HG03097 (cell line): ENCODE measurements around the gene SLC2A1.

Experiments used
- ATAC-seq: cut with Tn5 transposase; IDR thresholded peaks from one replicate; pipeline ENCODE4 v1.9.1; 2021; ENCODE audit not compliant: unreplicated experiment, low FRiP score

SLC2A1 gene

DNA sequence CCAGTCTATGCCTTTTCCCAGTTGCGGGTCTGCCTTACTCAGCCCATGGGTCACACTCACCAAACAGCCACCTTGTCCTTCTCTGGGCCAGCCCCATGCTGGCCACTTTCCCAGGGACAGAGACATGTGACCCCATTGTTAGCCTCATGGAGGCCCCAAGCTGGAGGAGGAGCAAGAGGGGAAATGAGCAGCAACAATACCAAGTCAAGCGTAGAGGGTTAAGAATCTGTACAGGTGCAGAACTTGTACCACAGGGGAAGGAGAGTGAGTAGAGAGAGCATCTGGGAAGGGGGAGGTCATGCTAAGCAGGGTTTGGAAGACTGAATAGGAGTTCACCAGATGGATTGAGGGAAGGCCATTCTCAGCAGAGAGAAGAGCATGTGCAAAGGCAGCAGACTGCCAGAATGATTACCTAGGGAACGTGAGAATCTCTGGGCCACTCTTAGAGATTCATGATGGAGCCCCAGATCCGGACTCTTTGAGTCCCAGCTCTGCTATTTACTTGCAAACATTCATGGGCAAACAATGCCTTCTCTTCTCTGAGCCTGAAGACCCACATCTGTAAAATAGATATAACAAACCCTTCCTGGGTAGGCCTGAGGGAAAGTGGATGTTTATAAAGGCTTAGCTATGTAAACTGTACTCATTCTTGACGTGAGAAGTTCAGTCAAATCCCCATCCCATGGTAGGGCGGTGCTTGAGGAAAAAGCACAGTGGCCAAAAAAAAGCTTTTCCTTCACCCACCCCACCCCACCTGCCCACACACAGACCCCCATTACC is 2.8 kb upstream of the SLC2A1 start:
- ATAC-seq: no peak

DNA sequence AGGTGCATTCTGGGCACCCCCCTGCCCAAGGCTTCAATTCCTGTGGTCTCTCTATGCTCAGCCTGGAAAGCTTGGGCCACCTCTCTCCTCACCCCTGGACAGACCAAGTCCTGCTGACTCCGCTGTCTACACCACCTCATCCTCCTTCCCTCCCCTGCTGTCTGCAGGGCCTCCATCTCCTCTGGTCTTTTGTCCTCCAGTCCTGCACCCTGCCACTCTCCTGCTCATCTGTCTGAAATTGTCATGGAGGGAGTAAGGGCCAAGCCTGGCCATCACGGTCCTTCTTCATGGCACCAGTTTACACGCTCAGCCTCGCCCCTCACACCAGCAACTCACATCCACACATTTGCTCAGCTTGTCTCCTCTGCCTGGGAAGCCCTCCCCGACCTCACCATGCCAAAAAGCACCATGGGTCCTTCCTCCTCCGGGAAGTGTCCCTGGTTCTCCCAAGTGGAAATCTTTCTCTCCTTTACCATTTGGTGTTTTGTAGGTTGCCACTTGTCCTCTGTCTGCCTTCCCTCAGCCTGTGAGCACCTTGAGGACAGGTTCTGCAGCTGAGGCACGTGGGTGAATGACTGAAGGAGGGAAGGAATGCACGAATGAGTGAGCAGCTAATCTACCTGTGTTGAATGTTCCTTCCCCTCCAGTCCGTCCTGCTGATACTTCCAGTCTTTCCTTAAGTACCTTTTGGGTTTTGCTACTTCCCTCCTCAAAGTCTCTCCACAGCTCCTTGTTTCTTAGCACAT is 2.1 kb upstream of the SLC2A1 start:
- ATAC-seq: no peak

DNA sequence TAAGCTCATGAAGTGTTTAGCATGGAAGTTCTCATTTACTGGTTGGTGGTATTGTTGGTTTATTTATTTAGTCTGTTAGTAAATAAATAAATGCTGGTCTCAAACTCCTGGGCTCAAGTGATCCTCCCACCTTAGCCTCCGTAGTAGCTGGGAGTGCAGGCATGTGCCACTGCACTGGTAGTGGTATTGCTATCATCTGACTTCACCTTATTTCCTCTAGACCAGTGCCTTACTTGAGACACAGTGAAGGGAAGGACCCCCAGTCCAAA is 1.4 kb upstream of the SLC2A1 start:
- ATAC-seq: no peak

DNA sequence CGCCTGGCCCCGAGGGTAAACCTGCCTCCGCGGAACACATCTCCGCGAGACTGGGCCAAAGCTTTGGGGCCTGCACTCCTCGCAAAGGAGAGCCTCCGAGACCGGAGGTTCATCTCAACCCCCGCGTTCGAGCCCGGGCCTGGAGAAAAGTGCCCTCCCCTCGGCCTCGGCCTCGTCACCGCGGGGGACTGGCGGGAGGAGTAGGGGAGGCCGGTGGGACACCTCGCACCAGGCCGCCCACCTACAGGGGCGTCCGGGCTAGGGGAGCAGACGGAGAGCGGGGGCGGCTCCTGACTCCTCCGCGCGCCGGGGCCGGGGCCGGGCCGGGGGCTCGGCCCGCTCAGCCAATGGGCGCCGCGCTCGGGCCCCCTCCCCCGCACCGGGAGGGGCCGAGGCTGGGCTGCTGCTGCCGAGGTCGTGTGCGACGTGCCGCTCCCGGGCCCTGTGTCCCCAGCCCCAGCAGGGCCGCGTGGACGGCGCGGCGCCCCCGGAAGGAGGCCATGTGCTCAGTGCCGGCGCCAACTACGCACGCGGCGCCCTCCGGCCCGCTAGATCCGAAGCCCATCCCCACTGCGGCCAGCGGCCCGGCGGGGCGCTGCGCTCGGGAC is 684 bp downstream of the SLC2A1 start:
- peak; percentile 41 for ATAC-seq

- ATAC-seq: no peak
Measured at GRCh38 chr1:42957229-42957879, 1.3 kb downstream of the SLC2A1 start.

DNA sequence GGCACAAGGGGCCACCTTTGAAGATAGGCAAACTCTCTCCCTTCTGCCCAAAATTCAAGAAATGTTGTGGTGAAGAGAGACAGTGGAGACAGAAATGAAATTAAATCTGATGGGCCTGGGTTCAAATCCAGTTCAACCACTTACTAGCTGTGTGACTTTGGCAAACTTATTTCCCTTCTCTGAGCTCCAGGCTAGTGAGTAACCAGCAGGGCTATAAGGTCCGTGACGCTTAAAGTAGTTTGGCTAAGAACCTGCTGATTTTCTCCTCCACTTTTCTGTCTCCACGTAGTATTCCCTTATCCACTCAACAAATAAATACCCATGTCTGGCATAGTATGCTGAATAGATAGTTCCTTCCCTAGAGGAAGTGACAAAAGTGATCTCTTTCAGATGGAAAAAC is 1.9 kb downstream of the SLC2A1 start:
- ATAC-seq: no peak

GRCh38 chr1:42955311-42956063 is 3.2 kb downstream of the SLC2A1 start:
- no peak for ATAC-seq

- no peak for ATAC-seq
Measured at GRCh38 chr1:42953182-42954180, 5.2 kb downstream of the SLC2A1 start.

- ATAC-seq: no peak
Measured at GRCh38 chr1:42952303-42953001, 6.2 kb downstream of the SLC2A1 start.

DNA sequence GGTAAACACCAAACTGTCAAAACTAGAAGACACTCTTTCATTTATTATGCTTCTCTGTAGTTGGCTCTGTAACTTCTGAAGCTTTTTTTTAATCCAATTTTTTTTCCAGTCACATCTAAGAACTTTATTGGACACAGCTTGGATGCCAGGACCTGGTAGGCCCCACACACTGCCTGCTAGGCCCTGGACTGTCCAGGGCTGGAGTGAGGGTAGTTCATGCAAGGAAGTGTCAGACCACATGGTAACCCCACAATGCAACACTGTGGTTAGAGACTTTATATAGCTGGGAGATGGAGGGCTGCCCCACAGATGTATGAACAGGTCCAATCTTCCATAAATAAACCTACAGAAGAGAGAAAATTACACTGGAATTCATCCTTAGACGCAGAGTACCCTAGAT is 7.1 kb downstream of the SLC2A1 start:
- no peak for ATAC-seq

GRCh38 chr1:42950116-42950481 is 8.6 kb downstream of the SLC2A1 start:
- ATAC-seq: no peak

DNA sequence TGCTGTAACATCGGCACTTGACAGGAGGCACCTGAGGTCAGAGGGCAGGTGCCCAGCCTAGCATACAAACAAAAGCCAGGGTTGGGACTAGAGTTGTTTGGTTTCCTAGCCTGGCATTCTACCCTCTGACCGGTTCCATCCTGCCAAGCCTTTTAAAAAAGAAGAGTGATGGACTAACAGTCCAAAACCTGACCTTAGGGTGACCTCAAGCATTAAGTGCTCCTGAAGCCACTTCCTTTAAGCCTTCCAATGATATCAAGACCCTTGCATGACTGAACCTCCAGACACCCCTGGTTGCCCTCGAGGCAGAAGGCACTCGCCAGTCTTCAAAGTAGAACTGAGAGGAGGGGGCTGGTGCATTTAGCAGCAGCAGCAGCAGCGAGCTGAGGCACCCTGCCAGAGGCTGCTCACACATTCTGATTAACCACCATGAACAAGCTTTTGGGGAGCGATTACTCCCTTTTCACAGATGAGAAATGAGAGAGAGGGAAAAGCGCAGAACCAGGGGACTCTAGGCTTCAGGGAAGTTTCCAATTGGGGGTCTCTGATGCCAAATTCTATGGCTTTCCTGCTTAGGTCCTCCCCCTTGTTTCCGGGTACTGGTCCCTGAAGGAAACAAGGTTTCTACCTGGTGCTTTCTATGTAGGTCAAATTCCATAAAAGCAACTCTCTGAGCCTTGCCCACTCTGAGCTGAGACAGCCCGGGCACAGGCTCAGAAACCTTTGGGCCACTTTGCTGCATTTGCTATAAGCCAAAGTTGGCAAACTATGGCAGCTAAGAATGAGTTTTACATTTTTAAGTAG is 9.2 kb downstream of the SLC2A1 start:
- no peak for ATAC-seq

- no peak for ATAC-seq
Measured at GRCh38 chr1:42947965-42948732, 10.5 kb downstream of the SLC2A1 start.

- ATAC-seq: no peak
Measured at GRCh38 chr1:42947117-42947516, 11.6 kb downstream of the SLC2A1 start.

GRCh38 chr1:42946120-42946898 is 12.4 kb downstream of the SLC2A1 start:
- no peak for ATAC-seq

DNA sequence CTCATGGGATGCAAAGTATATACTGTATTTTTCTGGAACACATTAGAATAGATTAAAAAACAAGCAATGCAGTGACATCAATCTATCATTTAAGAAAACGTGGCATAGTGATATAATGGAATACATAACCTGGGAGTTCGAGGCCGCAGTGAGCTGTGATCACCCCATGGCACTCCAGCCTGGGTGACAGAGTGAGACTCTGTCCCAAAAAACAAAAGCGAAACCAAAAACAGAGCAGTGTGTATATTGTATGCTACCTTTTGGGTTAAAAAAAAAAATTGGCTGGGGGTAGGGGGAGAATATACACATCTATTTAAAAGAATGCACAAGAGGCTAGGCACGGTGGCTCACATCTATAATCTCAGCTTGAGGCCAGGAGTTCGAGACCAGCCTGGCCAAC is 13.5 kb downstream of the SLC2A1 start:
- no peak for ATAC-seq
